ENCODE measurements around the gene TMEM185B.

DNA sequence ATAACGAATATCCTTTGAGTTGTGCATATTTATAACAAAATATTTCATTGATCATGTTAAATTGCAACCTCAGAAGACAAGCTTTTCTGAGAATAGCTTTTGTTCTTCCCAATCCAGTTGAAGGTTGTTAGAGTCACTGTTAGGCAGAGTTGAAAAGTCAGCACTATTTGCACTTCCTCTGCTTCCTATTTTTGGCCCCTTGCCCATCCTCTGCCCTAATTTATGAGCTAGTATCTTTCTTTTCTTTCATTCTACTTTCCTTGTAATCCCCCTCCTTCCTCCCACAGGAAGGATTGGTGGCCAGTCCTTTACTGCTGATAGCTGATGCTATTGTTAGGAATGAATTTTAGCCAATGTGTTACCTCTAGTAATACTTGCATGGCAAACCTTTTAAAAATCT, 34.3 kb upstream of the TMEM185B start:
- TF ChIP-seq CTCF (IDR thresholded peaks at IDR 0.05) (no peak), POLR2AphosphoS5 (IDR thresholded peaks at IDR 0.05) (no peak), EP300 (IDR thresholded peaks at IDR 0.05) (no peak), POLR2A (IDR thresholded peaks at IDR 0.05) (no peak)

Data from upper lobe of left lung (tissue), 4 donors.